RWPE2 (cell line): ENCODE measurements around the gene SUMF1.

Source experiments
- ATAC-seq: fragments of 200-7000 bp; cut with Tn5 transposase; 3 replicates; pipeline ENCODE4 v1.9.1; 2021; ENCODE audit warnings: low read depth
- DNase-seq: peaks from one replicate; pipeline ENCODE4 v3.0.0-alpha.2; 2020; ENCODE audit warnings: low spot score
- H3K27ac ChIP-seq: fragments of 450-650 bp; 2 replicates; pipeline ENCODE4 v1.5.1; 2017; ENCODE audit warnings: mild to moderate bottlenecking; ENCODE audit not compliant: poor library complexity, severe bottlenecking
- H3K27me3 ChIP-seq: fragments of 250-450 bp; sonication (Bioruptor Pico); 2 replicates; pipeline ENCODE4 v1.5.1; 2021; ENCODE audit warnings: mild to moderate bottlenecking, moderate library complexity; ENCODE audit not compliant: insufficient read depth, poor library complexity, severe bottlenecking
- H3K36me3 ChIP-seq: fragments of 250-450 bp; sonication (Bioruptor Pico); 2 replicates; pipeline ENCODE4 v1.5.1; 2020; ENCODE audit warnings: low read depth, mild to moderate bottlenecking, moderate library complexity
- H3K4me1 ChIP-seq: fragments of 250-450 bp; sonication (Bioruptor Pico); 2 replicates; pipeline ENCODE4 v1.5.1; 2021; ENCODE audit warnings: mild to moderate bottlenecking, moderate library complexity; ENCODE audit not compliant: insufficient read depth, poor library complexity, severe bottlenecking
- H3K4me3 ChIP-seq: fragments of 250-450 bp; sonication (Bioruptor Pico); 2 replicates; pipeline ENCODE4 v1.5.1; 2021; ENCODE audit warnings: mild to moderate bottlenecking, moderate library complexity; ENCODE audit not compliant: severe bottlenecking
- H3K9me3 ChIP-seq: fragments of 250-450 bp; sonication (Bioruptor Pico); 2 replicates; pipeline ENCODE4 v1.5.1; 2021; ENCODE audit warnings: mild to moderate bottlenecking, moderate library complexity; ENCODE audit not compliant: severe bottlenecking
- TF ChIP-seq, protein P1 (sequence below): fragments of 450-650 bp; IDR thresholded peaks from one replicate; pipeline ENCODE4 v1.5.1; 2017; ENCODE audit warnings: mild to moderate bottlenecking, moderate library complexity; ENCODE audit not compliant: poor library complexity, severe bottlenecking

The SUMF1 gene

DNA sequence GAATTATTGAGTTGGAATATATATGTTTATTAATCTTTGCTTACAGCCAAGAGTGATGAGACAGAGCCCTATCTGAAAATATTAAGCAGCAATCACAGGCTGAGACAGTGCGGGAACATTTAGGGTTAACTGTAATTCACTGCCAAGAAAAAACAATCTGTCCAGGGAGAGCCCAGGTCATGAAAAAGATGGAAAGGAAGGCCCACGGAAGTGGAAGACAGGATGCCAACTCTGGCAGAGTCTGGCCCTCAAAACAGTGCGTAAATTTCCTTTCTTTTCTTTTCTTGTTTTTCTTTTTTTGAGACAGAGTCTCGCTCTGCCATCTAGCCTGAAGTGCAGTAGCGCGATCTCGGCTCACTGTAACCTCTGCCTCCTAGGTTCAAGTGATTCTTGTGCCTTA lies 67.6 kb downstream of the SUMF1 start:
- TF ChIP-seq, protein P1, sequence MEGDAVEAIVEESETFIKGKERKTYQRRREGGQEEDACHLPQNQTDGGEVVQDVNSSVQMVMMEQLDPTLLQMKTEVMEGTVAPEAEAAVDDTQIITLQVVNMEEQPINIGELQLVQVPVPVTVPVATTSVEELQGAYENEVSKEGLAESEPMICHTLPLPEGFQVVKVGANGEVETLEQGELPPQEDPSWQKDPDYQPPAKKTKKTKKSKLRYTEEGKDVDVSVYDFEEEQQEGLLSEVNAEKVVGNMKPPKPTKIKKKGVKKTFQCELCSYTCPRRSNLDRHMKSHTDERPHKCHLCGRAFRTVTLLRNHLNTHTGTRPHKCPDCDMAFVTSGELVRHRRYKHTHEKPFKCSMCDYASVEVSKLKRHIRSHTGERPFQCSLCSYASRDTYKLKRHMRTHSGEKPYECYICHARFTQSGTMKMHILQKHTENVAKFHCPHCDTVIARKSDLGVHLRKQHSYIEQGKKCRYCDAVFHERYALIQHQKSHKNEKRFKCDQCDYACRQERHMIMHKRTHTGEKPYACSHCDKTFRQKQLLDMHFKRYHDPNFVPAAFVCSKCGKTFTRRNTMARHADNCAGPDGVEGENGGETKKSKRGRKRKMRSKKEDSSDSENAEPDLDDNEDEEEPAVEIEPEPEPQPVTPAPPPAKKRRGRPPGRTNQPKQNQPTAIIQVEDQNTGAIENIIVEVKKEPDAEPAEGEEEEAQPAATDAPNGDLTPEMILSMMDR = no peak
- ATAC-seq = no peak

DNA sequence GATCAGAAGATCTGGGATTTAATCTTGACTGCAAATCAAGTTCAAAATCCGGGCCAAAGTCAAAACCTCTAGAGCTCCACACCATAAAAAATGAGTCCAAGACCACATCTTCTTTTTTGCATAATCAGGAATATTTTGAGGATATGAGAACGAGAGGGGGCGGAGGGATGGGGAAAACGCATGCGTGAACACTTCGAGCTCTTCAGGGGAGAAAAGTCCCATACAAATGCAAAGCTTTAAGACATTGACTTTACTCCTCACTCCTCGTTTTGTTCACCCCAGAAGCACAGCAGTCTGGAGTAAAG lies 68.2 kb downstream of the SUMF1 start:
- Histone ChIP-seq H3K9me3 (no peaks in the 10 kb centered on the region), H3K27ac (no peak overlapping the region), H3K4me3 (no peak overlapping the region), H3K4me1 (no peaks in the 10 kb centered on the region), H3K27me3 (no peaks in the 10 kb centered on the region), H3K36me3 (no peaks in the 10 kb centered on the region; the same call in 1 of the 2 replicates)
- TF ChIP-seq, protein P1 = no peak
- no peak for DNase-seq
- ATAC-seq = no peak

More for the DNA sequence above, 67.6 kb downstream of the SUMF1 start:
- no peaks in the 10 kb centered on the region; the same call in 1 of the 2 replicates for H3K36me3 ChIP-seq
- H3K27ac ChIP-seq = no peak overlapping the region
- no peaks in the 10 kb centered on the region for H3K4me1 ChIP-seq
- H3K9me3 ChIP-seq = no peaks in the 10 kb centered on the region
- no peak overlapping the region for H3K4me3 ChIP-seq
- H3K27me3 ChIP-seq = no peaks in the 10 kb centered on the region
- DNase-seq = no peak

DNA sequence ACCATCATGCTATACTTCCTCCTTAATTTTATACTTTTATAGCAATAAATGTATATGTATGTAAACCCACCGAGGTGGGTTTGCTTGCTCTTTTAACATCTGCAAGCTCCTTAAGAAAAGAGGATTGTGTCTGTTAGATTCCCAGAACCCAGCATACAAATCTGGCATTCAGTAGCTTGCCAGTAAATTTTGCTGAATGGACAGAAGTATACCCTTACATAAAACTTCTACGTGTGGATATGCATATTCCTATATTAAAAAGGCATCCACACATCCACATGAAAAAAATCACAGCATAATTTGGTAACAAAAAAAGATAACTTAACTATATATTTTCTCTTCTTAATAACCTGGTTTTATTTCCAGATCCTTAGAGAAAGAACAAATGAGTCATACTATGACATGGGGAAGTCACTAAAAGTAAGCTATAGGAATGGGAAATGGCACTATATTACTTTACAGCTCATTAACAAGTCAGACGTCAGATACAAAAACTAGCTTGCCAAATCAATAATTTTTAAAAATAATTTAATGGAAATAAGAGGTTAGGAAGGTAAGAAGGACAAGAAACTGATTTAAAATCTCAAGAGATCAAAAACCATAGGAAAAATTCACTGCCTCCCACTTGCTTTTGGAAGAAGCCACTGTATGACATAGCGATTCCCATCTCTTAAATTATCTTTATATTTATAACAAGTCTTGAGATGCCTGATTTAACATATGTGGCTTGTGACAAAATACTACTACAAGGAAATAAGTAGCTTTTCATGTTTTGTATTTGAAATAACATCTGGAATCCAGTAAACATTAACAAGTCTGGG lies 68.7 kb downstream of the SUMF1 start:
- DNase-seq (no peak), ATAC-seq (no peak)
- H3K27ac ChIP-seq = no peak overlapping the region
- H3K36me3 ChIP-seq = no peaks in the 10 kb centered on the region; the same call in 1 of the 2 replicates
- no peaks in the 10 kb centered on the region for H3K9me3 ChIP-seq
- no peaks in the 10 kb centered on the region for H3K27me3 ChIP-seq
- H3K4me1 ChIP-seq = no peaks in the 10 kb centered on the region
- TF ChIP-seq, protein P1 = no peak
- no peak overlapping the region for H3K4me3 ChIP-seq

- TF ChIP-seq, protein P1 = no peak
- no peaks in the 10 kb centered on the region for H3K4me1 ChIP-seq
These were observed 69.6 kb downstream of the SUMF1 start for GRCh38 chr3:4397466-4397865.

GRCh38 chr3:4396542-4396941 lies 70.5 kb downstream of the SUMF1 start:
- no peak overlapping the region for H3K4me3 ChIP-seq
- no peaks in the 10 kb centered on the region for H3K9me3 ChIP-seq
- TF ChIP-seq, protein P1 = no peak
- no peaks in the 10 kb centered on the region for H3K27me3 ChIP-seq
- H3K36me3 ChIP-seq = no peaks in the 10 kb centered on the region; the same call in 1 of the 2 replicates
- ATAC-seq (no peak), DNase-seq (no peak)
- H3K27ac ChIP-seq = no peak overlapping the region
- H3K4me1 ChIP-seq = no peaks in the 10 kb centered on the region

More at GRCh38 chr3:4397466-4397865, 69.6 kb downstream of the SUMF1 start:
- DNase-seq (no peak), ATAC-seq (no peak)
- Histone ChIP-seq H3K4me3 (no peak overlapping the region), H3K27ac (no peak overlapping the region), H3K27me3 (no peaks in the 10 kb centered on the region), H3K36me3 (no peaks in the 10 kb centered on the region; the same call in 1 of the 2 replicates), H3K9me3 (no peaks in the 10 kb centered on the region)
